Body of pancreas (tissue), 4 donors: ENCODE measurements around the gene ETS2. TPM values are rescaled to one million over a fixed set of nuclear protein-coding genes. Genes with fewer than 3 reads are reported as not detected.

Experiments used
- ATAC-seq: fragments of 150-250 bp; one replicate; pipeline ENCODE4 v1.9.1; 2016
- DNase-seq, 4 donors: peaks; one replicate each; pipeline ENCODE4 v3.0.0-alpha.2; 2019
- H3K27ac ChIP-seq, 4 donors: fragments of 200-600 bp; sonication (generic); 1 replicate in 3 of 4; 2 replicates in 1 of 4; pipeline versions ENCODE4 v1.5.1 to v1.6.1; 2016 to 2019; ENCODE audit warnings: mild to moderate bottlenecking in 1 of 4, mixed read lengths in 1 of 4, moderate library complexity in 1 of 4
- H3K27me3 ChIP-seq, 2 donors: fragments of 200-600 bp; sonication (generic); one replicate each; pipeline ENCODE4 v1.6.0; 2016; ENCODE audit warnings: mild to moderate bottlenecking in 1 of 2
- H3K36me3 ChIP-seq, 2 donors: fragments of 200-600 bp; sonication (generic); replicated peaks in 1 of 2; 2 replicates each; pipeline ENCODE4 v1.5.1; 2016; ENCODE audit warnings: low read depth in 2 of 2; ENCODE audit not compliant: insufficient read depth in 1 of 2
- H3K4me1 ChIP-seq: fragments of 200-600 bp; sonication (generic); one replicate; pipeline ENCODE4 v1.6.0; 2016
- H3K4me3 ChIP-seq, 2 donors: fragments of 200-600 bp; sonication (generic); 1 replicate in 1 of 2; 2 replicates in 1 of 2; pipeline ENCODE4 v1.5.1; 2016 to 2019
- H3K9me3 ChIP-seq, 3 donors: fragments of 200-600 bp; sonication (generic); 1 replicate in 2 of 3; 2 replicates in 1 of 3; pipeline ENCODE4 v1.5.1; 2016
- POLR2A ChIP-seq, 3 donors: fragments of 450-650 bp; IDR thresholded peaks; one replicate each; pipeline ENCODE4 v1.6.1; 2016; ENCODE audit warnings: antibody characterized with exemption in 3 of 3, mild to moderate bottlenecking in 2 of 3
- WGBS, 2 donors: methylation state at CpG; one replicate each; pipeline ENCODE4 v1.1.5; 2017; 5-methylcytosine and 5-hydroxymethylcytosine counted together
- intact Hi-C: fragments of 100-400 bp; cut with DNase I; formaldehyde crosslinking; loops from one replicate; pipeline ENCODE4 v1.15.1; 2023
- total RNA-seq, 2 donors: library from RNA; depleted of rRNA; stranded (reverse); fragments of >200 nt; gene quantifications; one replicate each; pipeline ENCODE4 v1.1.0, GENCODE V29; 2016
- TF ChIP-seq, protein P1 (sequence below), 7 experiments: fragments of 450-650 bp in 4 of 7; fragments of 200-600 bp in 3 of 7; sonication (generic) in 3 of 7; IDR thresholded peaks; one replicate each; pipeline ENCODE4 v1.5.1; 2016 to 2019; ENCODE audit warnings: antibody characterized with exemption in 7 of 7

Gene ETS2
- total RNA-seq, 2 donors from 2014 or later, result 17.9 to 25.7 TPM

DNA sequence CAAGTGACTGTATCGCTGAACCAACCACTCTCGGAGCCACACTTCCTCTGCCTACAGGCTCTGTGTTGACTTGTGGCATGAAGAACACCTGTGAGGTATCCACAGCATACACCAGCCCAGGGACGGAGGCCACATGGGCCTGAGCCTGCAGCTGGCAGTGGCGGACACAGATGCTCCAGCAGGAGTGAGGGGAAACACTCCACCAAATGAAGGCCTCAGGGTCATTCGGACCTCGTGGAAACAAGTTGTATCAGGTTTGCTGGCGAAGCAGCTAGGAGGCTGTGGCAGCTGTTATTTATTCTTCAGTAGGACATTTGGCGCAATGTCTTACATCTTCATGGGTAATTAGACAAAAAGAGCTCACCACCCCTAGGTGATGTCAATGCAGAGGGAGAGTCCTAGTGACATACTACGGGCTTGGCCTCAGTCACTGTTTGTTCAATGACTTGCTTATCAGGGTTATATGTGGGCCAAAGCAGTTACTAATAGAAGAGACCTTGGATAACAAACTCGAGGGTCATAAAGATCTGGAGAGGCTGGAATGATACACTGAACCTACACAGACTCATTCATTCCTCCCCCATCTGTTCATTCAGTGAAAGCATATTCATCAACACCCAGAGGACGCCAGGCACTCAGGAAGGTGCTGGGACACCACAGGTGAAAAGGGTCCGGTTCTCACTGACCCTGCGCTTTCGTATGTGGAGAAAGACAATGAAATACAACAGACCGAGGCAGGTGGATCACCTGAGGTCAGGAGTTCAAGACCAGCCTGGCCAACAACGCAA lies 11.6 kb upstream of the ETS2 start:
- intact Hi-C loops, result no loop called here
- ATAC-seq, result peak; percentile 74
- no peaks in the 10 kb centered on the region for H3K36me3 ChIP-seq
- no peak for TF ChIP-seq POLR2A (IDR thresholded peaks at IDR 0.05)
- TF ChIP-seq, protein P1, sequence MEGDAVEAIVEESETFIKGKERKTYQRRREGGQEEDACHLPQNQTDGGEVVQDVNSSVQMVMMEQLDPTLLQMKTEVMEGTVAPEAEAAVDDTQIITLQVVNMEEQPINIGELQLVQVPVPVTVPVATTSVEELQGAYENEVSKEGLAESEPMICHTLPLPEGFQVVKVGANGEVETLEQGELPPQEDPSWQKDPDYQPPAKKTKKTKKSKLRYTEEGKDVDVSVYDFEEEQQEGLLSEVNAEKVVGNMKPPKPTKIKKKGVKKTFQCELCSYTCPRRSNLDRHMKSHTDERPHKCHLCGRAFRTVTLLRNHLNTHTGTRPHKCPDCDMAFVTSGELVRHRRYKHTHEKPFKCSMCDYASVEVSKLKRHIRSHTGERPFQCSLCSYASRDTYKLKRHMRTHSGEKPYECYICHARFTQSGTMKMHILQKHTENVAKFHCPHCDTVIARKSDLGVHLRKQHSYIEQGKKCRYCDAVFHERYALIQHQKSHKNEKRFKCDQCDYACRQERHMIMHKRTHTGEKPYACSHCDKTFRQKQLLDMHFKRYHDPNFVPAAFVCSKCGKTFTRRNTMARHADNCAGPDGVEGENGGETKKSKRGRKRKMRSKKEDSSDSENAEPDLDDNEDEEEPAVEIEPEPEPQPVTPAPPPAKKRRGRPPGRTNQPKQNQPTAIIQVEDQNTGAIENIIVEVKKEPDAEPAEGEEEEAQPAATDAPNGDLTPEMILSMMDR (IDR thresholded peaks at IDR 0.05), result no peak
- peak in 1 of 4 donors; percentile 38 for DNase-seq
- no peaks in the 10 kb centered on the region for H3K9me3 ChIP-seq
- no peaks in the 10 kb centered on the region for H3K27me3 ChIP-seq
- WGBS, 2 donors, result 75 to 76% methylated on average over 16 of the region's 16 CpGs
- no peak overlapping the region for H3K4me3 ChIP-seq
- H3K27ac ChIP-seq, result peak overlapping the region in 1 of 4 donors; percentile 22
- H3K4me1 ChIP-seq, result peaks cover 8% of the 10 kb centered on the region

DNA sequence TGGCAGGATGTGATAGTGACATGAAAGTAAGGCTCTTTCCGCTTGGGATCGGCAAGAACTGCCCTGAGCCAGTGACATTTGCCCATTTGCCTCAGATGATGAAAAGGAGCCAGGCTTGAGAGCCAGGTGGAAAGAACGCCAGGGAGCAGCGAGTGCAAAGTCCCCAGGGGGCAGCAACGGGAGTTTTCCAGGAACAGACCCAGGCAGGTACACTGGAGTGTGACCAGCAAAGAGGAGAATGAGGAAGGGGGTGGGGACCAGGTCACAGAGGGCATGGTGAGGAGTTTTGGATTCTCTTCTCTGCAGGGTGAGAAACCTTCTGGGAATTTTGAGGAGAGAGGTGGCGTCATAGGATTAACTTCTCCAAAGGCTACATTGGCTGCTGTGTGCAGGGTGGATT lies 10.8 kb upstream of the ETS2 start:
- intact Hi-C loops, result no loop called here
- no peaks in the 10 kb centered on the region for H3K9me3 ChIP-seq
- TF ChIP-seq, protein P1 (IDR thresholded peaks at IDR 0.05), result peak in 1 of 7 experiments; percentile 18
- no peak for TF ChIP-seq POLR2A (IDR thresholded peaks at IDR 0.05)
- H3K36me3 ChIP-seq, result no peaks in the 10 kb centered on the region
- H3K4me1 ChIP-seq, result peaks cover 8% of the 10 kb centered on the region
- peak; percentile 47 for ATAC-seq
- no peak overlapping the region for H3K4me3 ChIP-seq
- H3K27ac ChIP-seq, result no peak overlapping the region
- DNase-seq, result peak in 1 of 4 donors; percentile 48
- no peaks in the 10 kb centered on the region for H3K27me3 ChIP-seq
- 41 to 56% methylated on average over 6 of the region's 6 CpGs for WGBS, 2 donors

DNA sequence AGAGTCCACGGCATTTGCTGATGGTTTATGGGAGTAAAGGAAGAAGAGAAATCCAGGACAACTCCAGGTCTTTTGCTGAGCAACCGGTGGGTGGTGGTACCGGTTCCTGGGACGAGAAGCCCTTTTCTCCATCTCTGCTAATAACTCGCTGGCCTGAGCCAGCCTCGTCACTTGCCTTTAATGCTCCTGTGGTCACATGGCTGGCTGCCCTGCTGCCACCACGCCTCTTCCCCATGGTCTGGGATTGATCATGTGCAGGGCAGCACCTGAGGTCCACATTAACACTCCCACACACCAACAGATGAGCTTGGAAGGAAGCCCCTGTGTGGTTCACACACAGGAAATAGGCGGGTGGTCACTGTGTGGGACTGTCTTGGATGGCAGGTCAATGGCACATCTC lies 10.3 kb upstream of the ETS2 start:
- DNase-seq, result no peak
- Histone ChIP-seq H3K4me1 (peaks cover 8% of the 10 kb centered on the region), H3K27me3 (no peaks in the 10 kb centered on the region), H3K27ac (no peak overlapping the region), H3K4me3 (no peak overlapping the region), H3K9me3 (no peaks in the 10 kb centered on the region), H3K36me3 (no peaks in the 10 kb centered on the region)
- TF ChIP-seq POLR2A (IDR thresholded peaks at IDR 0.05), result no peak
- TF ChIP-seq, protein P1 (IDR thresholded peaks at IDR 0.05), result no peak
- intact Hi-C loops, result no loop called here
- no peak for ATAC-seq
- WGBS, 2 donors, result 78 to 80% methylated on average over 7 to 8 of the region's 8 CpGs

DNA sequence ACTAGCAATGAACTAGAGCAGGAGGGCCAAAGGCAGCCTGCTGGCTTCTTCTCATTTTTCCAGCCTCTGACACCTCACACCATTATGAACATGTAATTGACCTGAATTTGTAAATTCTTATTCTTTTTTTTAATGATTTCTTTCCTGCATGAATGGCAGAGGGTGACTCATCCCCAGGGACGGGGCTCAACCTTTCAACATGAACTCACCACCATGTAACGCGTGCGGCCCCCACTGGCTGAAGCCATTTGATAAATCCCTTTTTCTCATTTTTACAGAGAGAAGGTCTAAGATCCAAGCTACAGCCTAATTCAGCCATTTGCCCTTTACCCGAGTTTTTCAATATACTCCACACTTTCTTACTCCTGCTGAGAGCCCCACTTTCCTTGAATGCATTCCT lies 9.3 kb upstream of the ETS2 start:
- intact Hi-C loops, result no loop called here
- 84 to 91% methylated on average over 5 of the region's 5 CpGs for WGBS, 2 donors
- DNase-seq (no peak), ATAC-seq (no peak)
- Histone ChIP-seq H3K27me3 (no peaks in the 10 kb centered on the region), H3K4me1 (peaks cover 8% of the 10 kb centered on the region), H3K9me3 (no peaks in the 10 kb centered on the region), H3K36me3 (no peaks in the 10 kb centered on the region), H3K27ac (no peak overlapping the region), H3K4me3 (no peak overlapping the region)
- no peak for TF ChIP-seq POLR2A (IDR thresholded peaks at IDR 0.05)
- TF ChIP-seq, protein P1 (IDR thresholded peaks at IDR 0.05), result no peak

DNA sequence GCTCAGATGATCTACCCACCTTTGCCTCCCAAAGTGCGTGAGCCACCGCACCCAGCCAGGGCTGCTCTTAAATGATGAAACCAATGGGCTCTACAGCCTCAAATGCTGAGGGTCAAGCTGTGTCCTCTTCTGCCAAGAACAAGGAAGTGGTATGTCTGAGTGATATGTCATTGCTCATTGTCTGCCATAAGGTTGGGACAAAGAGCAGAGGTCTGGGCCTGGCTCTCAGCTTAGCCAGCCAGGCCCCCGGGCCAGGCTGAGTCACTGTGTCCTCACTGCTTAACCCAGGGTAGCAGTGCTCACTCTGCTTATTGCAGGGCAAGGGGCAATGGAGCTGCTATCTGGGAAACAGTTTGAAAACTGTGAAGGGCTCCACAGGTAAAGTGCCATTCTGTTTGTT lies 8.3 kb upstream of the ETS2 start:
- Histone ChIP-seq H3K4me1 (peaks cover 8% of the 10 kb centered on the region), H3K9me3 (no peaks in the 10 kb centered on the region), H3K27ac (no peak overlapping the region), H3K36me3 (no peaks in the 10 kb centered on the region), H3K27me3 (no peaks in the 10 kb centered on the region), H3K4me3 (no peak overlapping the region)
- no peak for ATAC-seq
- WGBS, 2 donors, result 86% methylated on average over 3 of the region's 3 CpGs
- peak in 1 of 4 donors; percentile 43 for DNase-seq
- no peak for TF ChIP-seq POLR2A (IDR thresholded peaks at IDR 0.05)
- TF ChIP-seq, protein P1 (IDR thresholded peaks at IDR 0.05), result no peak
- intact Hi-C loops, result no loop called here
